ENCODE measurements around the gene WDR59. TPM values are rescaled to one million over a fixed set of nuclear protein-coding genes. Genes with fewer than 3 reads are reported as not detected.
"Not testable (repeated sequence)": the region's sequence is repeated elsewhere in the genome, so short reads cannot be mapped to it uniquely, and the experiment has no call there.

The WDR59 gene
- total RNA-seq, 1 donor from 2014 or later, result 16.3 TPM

DNA sequence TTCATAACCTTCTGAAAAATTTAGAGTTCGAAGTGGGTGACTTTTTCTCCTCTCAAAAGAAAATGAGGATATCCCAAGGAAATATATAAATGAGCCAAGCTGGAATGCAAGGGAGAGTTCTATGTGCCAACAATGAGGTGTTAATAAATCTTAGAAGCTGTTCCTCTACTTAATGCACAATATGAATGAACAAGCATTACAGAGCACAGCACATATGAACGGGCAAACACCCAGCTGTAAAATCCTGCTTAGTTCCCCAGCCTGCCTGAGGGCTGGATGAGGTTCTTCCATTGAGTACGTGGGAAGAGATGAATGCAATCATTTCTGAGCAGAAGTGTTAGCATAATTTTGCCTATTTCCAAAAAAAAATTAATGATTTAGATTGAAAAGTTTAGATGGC is 58.1 kb downstream of the WDR59 start:
- H3K4me3 ChIP-seq (ENCODE audit: low read depth, low read length), result no peak overlapping the region
- TF ChIP-seq CTCF (conservative IDR thresholded peaks at IDR 0.05; ENCODE audit: low read depth, low read length), result no peak
- DNase-seq (ENCODE audit: low read depth), result no peak

DNA sequence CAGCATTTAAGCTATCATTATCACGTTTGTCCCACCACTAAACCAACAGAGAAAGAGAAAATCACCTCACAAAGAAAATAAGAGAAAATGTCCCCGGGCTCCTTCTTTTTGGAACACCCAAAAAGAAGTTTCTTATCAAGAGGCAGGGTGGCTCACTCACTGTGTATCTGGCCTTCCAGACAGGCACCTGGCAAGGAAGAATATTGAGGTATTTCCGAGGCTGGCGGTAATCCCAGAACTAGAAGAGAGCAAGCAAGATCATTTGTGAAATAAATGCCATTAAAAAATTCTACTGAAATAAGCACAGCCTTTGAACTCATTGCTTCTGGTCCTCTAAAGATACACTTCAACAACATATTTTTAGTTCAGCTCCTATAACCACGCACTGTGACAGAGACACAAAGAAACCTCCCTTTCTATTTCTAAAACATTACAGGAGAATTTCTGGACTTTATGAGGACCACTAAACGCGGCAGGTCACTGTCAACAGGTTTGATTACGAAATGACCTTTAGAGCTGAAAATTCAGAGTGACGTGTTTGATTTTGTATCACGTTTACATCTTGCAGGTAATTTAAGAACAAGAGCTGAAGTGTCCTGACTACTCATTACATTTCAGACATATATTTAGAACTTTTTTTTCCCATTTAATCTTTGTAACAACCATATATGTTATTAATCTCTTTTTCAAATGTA is 61.0 kb downstream of the WDR59 start:
- no peak for DNase-seq (ENCODE audit: low read depth)
- H3K4me3 ChIP-seq (ENCODE audit: low read depth, low read length), result no peak overlapping the region
- TF ChIP-seq CTCF (conservative IDR thresholded peaks at IDR 0.05; ENCODE audit: low read depth, low read length), result no peak

GRCh38 chr16:74922150-74923138 is 62.5 kb downstream of the WDR59 start:
- no peak for TF ChIP-seq CTCF (conservative IDR thresholded peaks at IDR 0.05; ENCODE audit: low read depth, low read length)
- no peak overlapping the region for H3K4me3 ChIP-seq (ENCODE audit: low read depth, low read length)
- no peak for DNase-seq (ENCODE audit: low read depth)

- no peak for TF ChIP-seq CTCF (conservative IDR thresholded peaks at IDR 0.05; ENCODE audit: low read depth, low read length)
- no peak overlapping the region for H3K4me3 ChIP-seq (ENCODE audit: low read depth, low read length)
- DNase-seq (ENCODE audit: low read depth), result no peak
Observed at GRCh38 chr16:74921051-74921450, 63.9 kb downstream of the WDR59 start.

- DNase-seq (ENCODE audit: low read depth), result no peak
- H3K4me3 ChIP-seq (ENCODE audit: low read depth, low read length), result no peak overlapping the region
- TF ChIP-seq CTCF (conservative IDR thresholded peaks at IDR 0.05; ENCODE audit: low read depth, low read length), result no peak
Observed at GRCh38 chr16:74909665-74910064, 75.3 kb downstream of the WDR59 start.

- not testable (repeated sequence) for H3K4me3 ChIP-seq (ENCODE audit: low read depth, low read length); DNase-seq (ENCODE audit: low read depth)
Observed at GRCh38 chr16:74908759-74909158, 76.2 kb downstream of the WDR59 start.

GRCh38 chr16:74903901-74904678 is 80.8 kb downstream of the WDR59 start:
- no peak for TF ChIP-seq CTCF (conservative IDR thresholded peaks at IDR 0.05; ENCODE audit: low read depth, low read length)
- no peak for DNase-seq (ENCODE audit: low read depth)

More at GRCh38 chr16:74903901-74904678, 80.8 kb downstream of the WDR59 start:
- H3K4me3 ChIP-seq (ENCODE audit: low read depth, low read length), result no peak overlapping the region
